ENCODE results near the gene LTO1.

The LTO1 gene

GRCh38 chr11:69644071-69644961 lies 30.8 kb downstream of the LTO1 start:
- no peak for DNase-seq

- no peak for DNase-seq
Observed at GRCh38 chr11:69643646-69644045, 31.5 kb downstream of the LTO1 start.

GRCh38 chr11:69642913-69643632 lies 32.1 kb downstream of the LTO1 start:
- peak; percentile 77 for DNase-seq

GRCh38 chr11:69642549-69642912 lies 32.6 kb downstream of the LTO1 start:
- DNase-seq: peak; percentile 47

GRCh38 chr11:69641681-69642548 lies 33.2 kb downstream of the LTO1 start:
- no peak for DNase-seq

GRCh38 chr11:69640995-69641581 lies 34.1 kb downstream of the LTO1 start, which contains the start of gene CCND1:
Gene CCND1, plus strand, starts transcription at chr11:69641156. Its CDS starts 158 bp downstream, at chr11:69641314.
- DNase-seq: peak; percentile 51

- no peak for DNase-seq
Observed at GRCh38 chr11:69640260-69640994, 34.7 kb downstream of the LTO1 start.

- no peak for DNase-seq
Observed at GRCh38 chr11:69639831-69640230, 35.3 kb downstream of the LTO1 start.

GRCh38 chr11:69638941-69639681 lies 36.0 kb downstream of the LTO1 start:
- DNase-seq: peak; percentile 20

GRCh38 chr11:69637941-69638871 lies 36.9 kb downstream of the LTO1 start:
- no peak for DNase-seq

- no peak for DNase-seq
Observed at GRCh38 chr11:69637198-69637940, 37.8 kb downstream of the LTO1 start.

GRCh38 chr11:69636512-69637197 lies 38.5 kb downstream of the LTO1 start:
- no peak for DNase-seq

GRCh38 chr11:69635804-69636511 lies 39.2 kb downstream of the LTO1 start:
- DNase-seq: no peak

GRCh38 chr11:69635195-69635594 lies 40.0 kb downstream of the LTO1 start:
- DNase-seq: no peak

- DNase-seq: no peak
Observed at GRCh38 chr11:69634590-69634989, 40.6 kb downstream of the LTO1 start.

GRCh38 chr11:69634069-69634468 lies 41.1 kb downstream of the LTO1 start:
- no peak for DNase-seq

GRCh38 chr11:69632900-69633299 lies 42.3 kb downstream of the LTO1 start:
- no peak for DNase-seq

GRCh38 chr11:69630424-69630823 lies 44.7 kb downstream of the LTO1 start:
- DNase-seq: no peak
